ENCODE results near the gene CXXC5. TPM values are rescaled to one million over a fixed set of nuclear protein-coding genes. Genes with fewer than 3 reads are reported as not detected.

Gene CXXC5
- total RNA-seq, 2 experiments from 2014 or later = 0.82 to 1.0 TPM

DNA sequence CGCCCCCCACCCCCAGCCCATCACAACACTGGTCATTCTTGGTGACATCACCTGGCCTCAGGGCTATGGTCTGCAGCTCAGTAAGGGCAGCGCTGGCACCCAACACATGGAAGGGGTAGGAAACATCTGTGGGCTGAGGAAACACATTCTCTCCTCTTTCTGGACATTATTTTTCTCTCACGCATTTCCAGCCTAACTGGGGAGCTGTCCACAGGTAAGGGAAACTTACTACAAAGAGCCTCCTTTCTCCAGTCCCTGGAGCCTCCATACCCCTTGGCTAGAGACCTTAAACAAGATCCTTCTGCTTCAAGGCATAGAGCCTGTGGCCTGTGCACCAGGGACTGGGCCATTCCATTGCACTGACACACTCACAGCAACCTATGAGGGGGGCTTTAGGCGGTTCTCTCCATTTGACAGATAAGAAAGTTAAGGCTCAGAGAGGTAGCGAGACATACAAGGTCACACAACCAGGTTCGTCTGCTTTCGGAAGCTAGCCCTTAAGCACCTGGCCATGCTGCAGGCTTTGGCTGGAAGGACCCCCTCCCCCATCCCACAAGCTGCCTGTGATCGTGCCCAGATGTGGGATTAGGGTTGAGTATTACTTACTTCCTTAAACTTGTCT is 40.7 kb downstream of the CXXC5 start:
- DNase-seq = no peak
- Mint-ChIP-seq H3K27ac (no peak overlapping the region), H3K27me3 (no peaks in the 10 kb centered on the region), H3K4me1 (ENCODE audit: low read depth) (no peaks in the 10 kb centered on the region), H3K9me3 (no peaks in the 10 kb centered on the region), H3K4me3 (no peak overlapping the region), H3K36me3 (no peaks in the 10 kb centered on the region)
- ChIA-PET POLR2A (no interaction called here), CTCF (interaction anchor here (1.6 to 6.7 kb wide), 2 partner anchors 55 to 171 kb away, joined by 5 to 58 read pairs; no protein-coding TSS in a partner anchor)
- intact Hi-C loops (cut with micrococcal nuclease) = no loop called here

DNA sequence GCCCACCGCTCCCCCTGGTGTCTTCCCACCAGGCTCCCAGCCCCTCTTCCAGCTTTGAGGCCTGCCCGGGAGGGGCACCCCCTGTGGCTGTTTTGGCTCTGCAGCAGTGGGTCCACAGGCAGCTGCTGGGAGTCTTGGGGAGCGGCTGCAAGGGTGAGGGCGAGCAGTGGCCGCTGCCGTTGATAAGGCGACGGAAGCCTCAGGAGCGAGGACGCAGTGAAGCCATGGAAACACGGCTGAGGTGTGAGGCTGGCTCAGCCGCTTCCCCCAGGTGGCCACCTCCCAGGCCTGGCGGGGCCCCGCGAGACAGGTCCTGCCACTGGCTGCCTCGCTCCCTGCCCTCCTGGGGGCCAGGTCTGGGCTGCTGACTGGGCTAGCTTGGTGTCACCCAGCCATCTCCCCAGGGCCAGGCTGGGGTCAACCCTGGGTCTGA is 41.5 kb downstream of the CXXC5 start:
- POLR2A ChIA-PET = no interaction called here
- no peak overlapping the region for H3K27ac Mint-ChIP-seq
- DNase-seq = no peak
- no peaks in the 10 kb centered on the region for H3K27me3 Mint-ChIP-seq
- no peaks in the 10 kb centered on the region for H3K4me1 Mint-ChIP-seq (ENCODE audit: low read depth)
- no peak overlapping the region for H3K4me3 Mint-ChIP-seq
- H3K9me3 Mint-ChIP-seq = no peaks in the 10 kb centered on the region
- CTCF ChIA-PET = interaction anchor here (0.8 to 6.7 kb wide), 8 partner anchors 18 to 267 kb away, joined by 3 to 58 read pairs (median 4); partner anchors contain the start of genes CXXC5 and UBE2D2
- H3K36me3 Mint-ChIP-seq = no peaks in the 10 kb centered on the region
- intact Hi-C loops (cut with micrococcal nuclease) = loop anchor here (1.0 kb wide), 1 partner anchor 56 kb away; no protein-coding TSS in a partner anchor

DNA sequence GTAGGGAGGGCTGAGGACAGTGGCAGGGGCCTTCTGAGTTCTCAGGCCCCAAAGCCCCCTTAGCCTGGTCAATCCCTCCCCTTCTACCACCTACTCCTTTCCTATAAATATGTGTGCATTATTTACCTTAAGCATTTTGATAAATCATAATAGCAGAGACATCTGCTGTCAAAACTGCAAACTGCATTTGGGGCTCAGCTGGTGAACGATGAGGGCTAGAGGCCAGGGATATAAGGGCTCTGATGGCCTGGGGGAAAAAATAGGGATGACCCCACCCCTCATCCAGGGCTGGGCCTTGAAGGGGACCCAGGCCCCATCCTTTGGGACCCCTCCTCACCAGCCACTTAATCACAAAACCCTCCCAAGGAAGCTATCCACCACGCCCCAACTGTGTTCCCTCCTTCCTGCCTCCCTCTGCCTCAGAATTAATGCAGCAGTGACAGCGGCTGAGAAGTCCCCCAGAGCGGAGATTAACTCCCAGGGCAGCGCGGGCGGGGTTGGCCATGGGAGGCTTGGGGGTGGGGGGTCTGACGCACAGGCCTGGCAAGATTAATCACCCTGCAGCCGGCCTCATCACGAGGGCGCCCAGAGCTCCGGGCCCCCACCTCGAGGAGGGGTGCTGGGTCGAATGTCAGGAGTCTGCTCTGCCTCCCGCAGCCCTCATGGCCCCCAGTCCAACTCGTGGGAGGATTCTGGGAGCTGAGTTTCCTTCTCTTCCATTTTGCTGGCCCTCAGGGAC is 42.1 kb downstream of the CXXC5 start:
- Mint-ChIP-seq H3K4me3 (no peak overlapping the region), H3K9me3 (no peaks in the 10 kb centered on the region), H3K36me3 (no peaks in the 10 kb centered on the region), H3K4me1 (ENCODE audit: low read depth) (no peaks in the 10 kb centered on the region), H3K27ac (no peak overlapping the region), H3K27me3 (no peaks in the 10 kb centered on the region)
- DNase-seq = no peak
- CTCF ChIA-PET = interaction anchor here (0.8 to 6.7 kb wide), 11 partner anchors 11 to 268 kb away, joined by 3 to 58 read pairs (median 5); partner anchors contain the start of genes CXXC5 and UBE2D2
- intact Hi-C loops (cut with micrococcal nuclease) = loop anchor here (1.0 kb wide), 1 partner anchor 57 kb away; no protein-coding TSS in a partner anchor
- POLR2A ChIA-PET = interaction anchor here (1.3 kb wide), 1 partner anchor 12 kb away, joined by 3 read pairs; no protein-coding TSS in a partner anchor

DNA sequence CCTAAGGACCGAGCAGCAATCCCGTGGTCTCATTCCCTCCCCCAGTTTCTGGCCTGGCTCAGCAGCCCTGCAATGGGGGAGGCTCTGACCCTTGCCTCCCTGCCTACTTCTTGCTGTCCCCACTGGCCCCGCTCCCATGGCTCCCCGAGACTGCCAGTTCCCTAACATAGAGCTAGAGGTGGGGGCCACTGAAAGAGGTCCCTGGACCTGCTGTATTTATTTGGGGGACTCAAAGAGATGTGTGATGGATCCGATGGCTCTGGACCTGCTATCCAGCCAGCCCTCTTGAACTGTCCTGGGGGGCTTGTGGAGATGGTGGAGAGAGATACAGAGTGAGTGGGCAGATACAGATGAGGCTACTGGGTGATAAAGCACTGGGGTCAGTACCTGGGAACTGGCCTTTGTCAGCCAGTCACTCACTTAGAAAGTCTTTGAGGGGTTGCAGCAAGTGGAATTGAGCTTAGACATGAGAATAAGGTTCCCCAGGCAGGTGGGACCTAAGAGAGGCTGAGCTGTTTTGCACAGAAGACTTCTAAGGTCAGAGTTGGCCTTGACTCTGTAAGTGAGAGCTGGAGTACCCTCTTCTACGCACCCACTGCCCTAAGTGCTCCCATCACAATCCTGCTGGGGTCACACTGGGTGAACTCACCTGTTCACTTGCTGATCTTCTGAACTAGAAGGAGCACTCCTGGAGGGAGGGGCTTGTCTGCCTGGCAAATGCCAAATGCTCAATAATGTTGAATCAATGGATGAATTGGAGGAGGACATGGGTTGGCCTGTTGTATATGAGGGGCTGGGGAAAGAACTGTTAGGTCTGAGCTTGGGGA is 42.9 kb downstream of the CXXC5 start:
- H3K27me3 Mint-ChIP-seq = no peaks in the 10 kb centered on the region
- no peaks in the 10 kb centered on the region for H3K9me3 Mint-ChIP-seq
- no peak for DNase-seq
- H3K4me3 Mint-ChIP-seq = no peak overlapping the region
- H3K27ac Mint-ChIP-seq = no peak overlapping the region
- intact Hi-C loops (cut with micrococcal nuclease) = loop anchor here (1.0 kb wide), 1 partner anchor 58 kb away; no protein-coding TSS in a partner anchor
- CTCF ChIA-PET = interaction anchor here (0.8 to 6.7 kb wide), 9 partner anchors 10 to 269 kb away, joined by 3 to 58 read pairs (median 5); partner anchors contain the start of gene CXXC5
- H3K4me1 Mint-ChIP-seq (ENCODE audit: low read depth) = no peaks in the 10 kb centered on the region
- POLR2A ChIA-PET = interaction anchor here (1.3 kb wide), 1 partner anchor 13 kb away, joined by 3 read pairs; no protein-coding TSS in a partner anchor
- no peaks in the 10 kb centered on the region for H3K36me3 Mint-ChIP-seq

DNA sequence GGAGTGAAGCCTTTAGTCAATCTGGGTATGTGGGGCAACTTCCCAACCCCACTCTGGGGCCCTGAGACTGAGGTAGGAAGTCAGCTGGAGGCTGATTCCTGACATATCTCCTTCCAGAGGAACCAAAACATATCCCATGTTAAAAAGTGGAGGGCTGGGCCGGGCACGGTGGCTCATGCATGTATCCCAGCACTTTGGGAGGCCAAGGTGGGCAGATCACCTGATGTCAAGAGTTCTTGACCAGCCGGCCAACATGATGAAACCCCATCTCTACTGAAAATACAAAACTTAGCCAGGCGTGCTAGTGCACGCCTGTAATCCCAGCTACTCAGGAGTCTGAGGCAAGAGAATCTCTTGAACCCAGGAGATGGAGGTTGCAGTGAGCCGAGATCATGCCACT is 44.0 kb downstream of the CXXC5 start:
- Mint-ChIP-seq H3K27ac (no peak overlapping the region), H3K4me1 (ENCODE audit: low read depth) (peaks cover 4% of the 10 kb centered on the region), H3K27me3 (peaks cover 5% of the 10 kb centered on the region), H3K9me3 (no peaks in the 10 kb centered on the region), H3K4me3 (no peak overlapping the region), H3K36me3 (no peaks in the 10 kb centered on the region)
- POLR2A ChIA-PET = no interaction called here
- no peak for DNase-seq
- CTCF ChIA-PET = interaction anchor here (0.8 to 6.7 kb wide), 4 partner anchors 22 to 277 kb away, joined by 3 to 58 read pairs (median 6); no protein-coding TSS in a partner anchor
- intact Hi-C loops (cut with micrococcal nuclease) = no loop called here

DNA sequence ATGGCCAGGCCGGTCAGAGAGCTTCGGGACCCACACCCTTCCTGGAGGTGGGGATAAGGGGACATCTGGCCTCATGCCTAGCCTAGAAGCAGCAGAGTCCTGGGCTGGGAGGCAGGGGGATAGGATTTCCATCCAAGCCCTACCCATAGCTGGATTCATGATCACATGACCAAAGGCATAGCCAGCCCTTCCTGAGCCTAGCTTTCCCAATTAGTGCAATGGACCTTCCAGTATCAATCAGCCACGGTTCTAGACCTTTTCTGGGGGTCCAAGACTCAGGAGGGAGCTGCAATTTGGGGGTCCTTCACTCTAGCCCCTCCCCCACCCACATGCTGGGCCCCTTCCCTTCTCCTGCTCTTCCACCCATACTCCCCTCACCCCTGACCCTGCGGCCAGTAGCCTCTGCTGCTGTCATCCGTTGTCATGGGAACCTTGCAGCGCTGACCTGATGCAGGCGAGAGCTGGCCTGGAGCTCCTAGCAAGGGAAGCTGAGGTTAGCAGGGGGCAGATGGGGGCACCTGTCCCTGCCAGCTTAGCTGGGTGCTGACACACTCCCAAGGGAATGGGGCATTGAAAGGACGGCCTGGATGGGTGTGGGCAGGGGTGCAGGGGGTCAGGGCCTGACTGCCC is 44.6 kb downstream of the CXXC5 start:
- Mint-ChIP-seq H3K4me1 (ENCODE audit: low read depth) (peaks cover 4% of the 10 kb centered on the region), H3K4me3 (no peak overlapping the region), H3K9me3 (no peaks in the 10 kb centered on the region), H3K27me3 (peaks cover 5% of the 10 kb centered on the region), H3K36me3 (no peaks in the 10 kb centered on the region), H3K27ac (no peak overlapping the region)
- intact Hi-C loops (cut with micrococcal nuclease) = no loop called here
- ChIA-PET POLR2A (interaction anchor here (1.2 kb wide), 1 partner anchor 18 kb away, joined by 5 read pairs; no protein-coding TSS in a partner anchor), CTCF (interaction anchor here (1.3 to 6.7 kb wide), 3 partner anchors 59 to 276 kb away, joined by 4 to 58 read pairs (median 7); no protein-coding TSS in a partner anchor)
- DNase-seq = no peak

DNA sequence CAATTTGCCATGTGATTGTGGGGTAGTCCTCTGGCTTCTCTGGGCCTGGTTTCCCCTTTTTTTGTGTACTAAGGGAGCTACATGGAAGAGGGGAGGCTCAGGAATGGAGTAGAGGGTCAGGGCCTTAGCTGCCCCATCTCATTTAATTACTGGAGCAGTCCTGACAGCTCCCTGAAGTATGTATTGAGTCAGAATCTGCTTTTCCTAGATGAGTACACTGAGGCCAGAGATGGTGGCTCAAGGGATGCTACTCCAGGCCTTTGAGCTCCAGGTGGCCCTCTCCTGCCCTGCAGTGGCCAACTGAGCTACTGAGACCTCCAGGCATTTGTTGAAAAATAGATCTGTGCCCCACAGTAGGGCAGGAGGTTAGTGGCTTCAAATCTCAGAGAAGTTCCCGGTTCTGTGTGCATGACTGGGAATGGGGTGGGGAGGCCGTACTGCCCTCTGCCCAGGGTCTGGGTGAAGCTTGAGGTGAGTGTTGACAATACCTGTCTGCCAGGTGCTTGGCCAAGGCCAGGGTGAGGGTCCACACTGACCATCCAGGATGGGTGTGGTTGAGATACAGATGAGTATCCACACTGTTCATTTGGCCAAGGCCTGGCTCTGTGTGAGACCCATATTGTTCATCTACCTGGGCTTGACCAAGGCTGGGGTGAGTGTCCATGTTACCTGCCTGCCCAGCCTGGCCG is 45.7 kb downstream of the CXXC5 start:
- POLR2A ChIA-PET = interaction anchor here (1.2 kb wide), 1 partner anchor 17 kb away, joined by 5 read pairs; no protein-coding TSS in a partner anchor
- intact Hi-C loops (cut with micrococcal nuclease) = no loop called here
- CTCF ChIA-PET = interaction anchor here (6.7 kb wide), 1 partner anchor 60 kb away, joined by 58 read pairs; no protein-coding TSS in a partner anchor
- no peaks in the 10 kb centered on the region for H3K36me3 Mint-ChIP-seq
- H3K9me3 Mint-ChIP-seq = no peaks in the 10 kb centered on the region
- H3K4me1 Mint-ChIP-seq (ENCODE audit: low read depth) = peaks cover 11% of the 10 kb centered on the region
- no peak for DNase-seq
- peaks cover 12% of the 10 kb centered on the region for H3K27me3 Mint-ChIP-seq
- no peak overlapping the region for H3K4me3 Mint-ChIP-seq
- H3K27ac Mint-ChIP-seq = no peak overlapping the region

DNA sequence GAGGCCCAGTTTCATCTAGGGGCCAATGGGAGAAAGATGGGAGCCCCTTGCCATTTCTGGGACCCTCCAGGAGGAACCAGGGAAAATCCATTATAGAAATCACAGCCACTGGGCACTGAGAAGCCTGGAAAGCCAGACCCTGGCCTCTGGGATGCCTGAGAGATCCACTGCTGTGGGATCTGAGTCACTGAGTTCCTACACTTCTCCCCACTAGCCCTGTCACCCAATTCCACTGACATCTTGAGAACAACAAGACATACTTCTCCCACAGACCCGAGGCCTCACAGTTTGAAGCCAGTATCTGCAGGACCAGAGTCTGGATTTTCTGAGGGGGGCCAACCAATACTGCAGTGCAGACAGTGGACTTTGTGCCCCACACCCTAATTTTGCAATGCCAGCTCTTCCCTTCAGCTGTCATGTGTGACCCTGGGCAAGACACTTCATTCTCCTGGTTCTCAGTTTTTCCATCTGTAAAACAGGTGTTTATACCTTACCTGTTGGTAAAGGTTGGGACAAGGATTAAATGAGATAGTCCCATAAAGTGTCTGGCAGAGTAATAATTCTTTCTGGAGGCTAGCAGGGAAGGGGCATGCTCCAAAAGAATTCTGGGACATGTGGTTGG is 46.5 kb downstream of the CXXC5 start:
- CTCF ChIA-PET = interaction anchor here (6.7 kb wide), 1 partner anchor 60 kb away, joined by 58 read pairs; no protein-coding TSS in a partner anchor
- intact Hi-C loops (cut with micrococcal nuclease) = no loop called here
- H3K4me3 Mint-ChIP-seq = no peak overlapping the region
- peaks cover 11% of the 10 kb centered on the region for H3K4me1 Mint-ChIP-seq (ENCODE audit: low read depth)
- POLR2A ChIA-PET = no interaction called here
- no peak overlapping the region for H3K27ac Mint-ChIP-seq
- no peaks in the 10 kb centered on the region for H3K36me3 Mint-ChIP-seq
- H3K9me3 Mint-ChIP-seq = no peaks in the 10 kb centered on the region
- H3K27me3 Mint-ChIP-seq = peaks cover 15% of the 10 kb centered on the region
- no peak for DNase-seq

DNA sequence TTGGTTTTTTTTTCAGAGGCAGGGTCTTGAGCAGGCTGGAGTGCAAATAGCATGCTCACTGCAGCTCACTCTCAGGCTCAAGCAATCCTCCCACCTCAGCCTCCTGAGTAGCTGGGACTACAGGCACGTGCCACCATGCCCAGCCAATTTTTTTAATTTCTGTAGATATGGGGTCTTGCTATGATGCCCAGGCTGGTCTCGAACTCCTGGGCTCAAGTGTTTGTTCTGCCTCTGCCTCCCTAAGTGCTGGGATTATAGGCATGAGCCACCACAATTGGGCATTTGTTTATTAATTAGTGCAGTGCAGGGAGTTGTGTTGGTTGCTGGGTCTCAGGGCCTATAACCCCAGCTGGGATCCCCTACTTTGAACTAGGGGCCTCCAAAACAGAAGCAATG is 47.0 kb downstream of the CXXC5 start:
- H3K9me3 Mint-ChIP-seq = no peaks in the 10 kb centered on the region
- ChIA-PET CTCF (no interaction called here), POLR2A (no interaction called here)
- H3K36me3 Mint-ChIP-seq = no peaks in the 10 kb centered on the region
- intact Hi-C loops (cut with micrococcal nuclease) = no loop called here
- no peak overlapping the region for H3K4me3 Mint-ChIP-seq
- H3K4me1 Mint-ChIP-seq (ENCODE audit: low read depth) = peaks cover 11% of the 10 kb centered on the region
- H3K27me3 Mint-ChIP-seq = peaks cover 15% of the 10 kb centered on the region
- no peak for DNase-seq
- H3K27ac Mint-ChIP-seq = no peak overlapping the region

DNA sequence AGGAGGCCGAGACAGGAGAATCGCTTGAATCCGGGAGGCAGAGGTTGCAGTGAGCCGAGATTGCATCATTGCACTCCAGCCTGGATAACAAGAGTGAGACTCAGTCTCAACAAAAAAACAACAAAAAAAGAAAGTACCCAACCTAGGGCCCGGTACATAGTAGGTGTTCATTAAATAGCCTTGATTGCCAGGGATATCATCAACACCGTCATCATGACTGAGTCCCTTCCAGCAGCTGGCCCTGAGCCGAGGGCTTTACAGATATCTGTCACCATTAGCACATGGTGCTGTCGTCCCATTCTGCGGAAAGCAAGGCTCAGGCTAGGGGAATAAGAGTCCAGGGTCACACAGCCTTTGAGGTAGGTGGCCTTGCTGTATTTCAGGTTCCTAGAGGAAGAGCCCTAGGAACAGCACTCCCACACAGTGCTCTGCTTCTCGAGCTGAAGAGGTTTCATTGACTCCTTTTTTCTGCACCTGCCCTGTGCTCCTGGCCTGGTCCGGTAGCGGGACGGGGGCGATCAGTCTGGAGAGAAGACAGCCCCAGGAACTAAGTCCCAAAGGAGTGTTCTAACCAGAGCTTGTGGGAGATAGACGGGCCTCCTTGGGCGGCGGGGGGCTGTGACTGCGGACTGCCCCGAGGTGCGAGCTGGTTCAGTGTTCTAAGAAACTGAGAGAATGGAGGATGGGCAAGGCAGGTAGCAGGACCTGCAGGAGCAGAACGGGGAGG is 48.2 kb downstream of the CXXC5 start:
- Mint-ChIP-seq H3K27ac (no peak overlapping the region), H3K36me3 (no peaks in the 10 kb centered on the region), H3K27me3 (peaks cover 17% of the 10 kb centered on the region), H3K4me3 (no peak overlapping the region), H3K4me1 (ENCODE audit: low read depth) (peaks cover 12% of the 10 kb centered on the region), H3K9me3 (no peaks in the 10 kb centered on the region)
- no peak for DNase-seq
- ChIA-PET POLR2A (interaction anchor here (1.2 kb wide), 1 partner anchor 15 kb away, joined by 4 read pairs; no protein-coding TSS in a partner anchor), CTCF (interaction anchor here (1.1 kb wide), 1 partner anchor 71 kb away, joined by 3 read pairs; no protein-coding TSS in a partner anchor)
- intact Hi-C loops (cut with micrococcal nuclease) = no loop called here
